Suprapubic skin (tissue), 4 donors: Measurements from ENCODE around the gene CRLF2.
"Not testable (repeated sequence)": the region's sequence is repeated elsewhere in the genome, so short reads cannot be mapped to it uniquely, and the experiment has no call there.

Source experiments
- POLR2A ChIP-seq, 2 donors: fragments of 450-650 bp; IDR thresholded peaks; one replicate each; pipeline ENCODE4 v1.6.1; 2017; ENCODE audit warnings: antibody characterized with exemption in 2 of 2, mild to moderate bottlenecking in 2 of 2, moderate library complexity in 2 of 2
- POLR2AphosphoS5 ChIP-seq, 3 donors: sonication (generic); formaldehyde crosslinking; IDR thresholded peaks; one replicate each; pipeline ENCODE4 v1.6.1; 2017; ENCODE audit warnings: antibody characterized with exemption in 3 of 3
- TF ChIP-seq, protein P1 (sequence below), 2 donors: fragments of 200-600 bp in 1 of 2; fragments of 450-650 bp in 1 of 2; sonication (generic) in 1 of 2; IDR thresholded peaks; one replicate each; pipeline ENCODE4 v1.5.1; 2016 to 2019; ENCODE audit warnings: antibody characterized with exemption in 2 of 2, mild to moderate bottlenecking in 1 of 2, moderate library complexity in 1 of 2

DNA sequence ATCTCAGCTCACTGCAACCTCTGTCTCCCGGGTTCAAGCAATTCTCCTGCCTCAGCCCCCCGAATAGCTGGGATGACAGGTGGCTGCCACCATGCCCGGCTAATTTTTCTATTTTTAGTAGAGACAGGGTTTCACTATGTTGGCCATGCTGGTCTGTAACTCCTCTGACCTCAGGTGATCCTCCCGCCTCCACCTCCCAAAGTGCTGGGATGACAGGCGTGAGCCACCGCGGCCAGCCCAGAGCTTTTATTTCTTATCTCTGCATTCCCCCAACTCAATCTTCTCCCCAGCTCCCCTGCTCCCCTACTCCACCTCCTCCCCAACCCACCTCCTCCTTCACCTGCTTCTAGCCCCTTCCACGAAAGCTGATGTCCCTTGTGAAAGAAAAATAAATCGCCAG lies 49.3 kb upstream of the CRLF2 start:
- TF ChIP-seq, protein P1, sequence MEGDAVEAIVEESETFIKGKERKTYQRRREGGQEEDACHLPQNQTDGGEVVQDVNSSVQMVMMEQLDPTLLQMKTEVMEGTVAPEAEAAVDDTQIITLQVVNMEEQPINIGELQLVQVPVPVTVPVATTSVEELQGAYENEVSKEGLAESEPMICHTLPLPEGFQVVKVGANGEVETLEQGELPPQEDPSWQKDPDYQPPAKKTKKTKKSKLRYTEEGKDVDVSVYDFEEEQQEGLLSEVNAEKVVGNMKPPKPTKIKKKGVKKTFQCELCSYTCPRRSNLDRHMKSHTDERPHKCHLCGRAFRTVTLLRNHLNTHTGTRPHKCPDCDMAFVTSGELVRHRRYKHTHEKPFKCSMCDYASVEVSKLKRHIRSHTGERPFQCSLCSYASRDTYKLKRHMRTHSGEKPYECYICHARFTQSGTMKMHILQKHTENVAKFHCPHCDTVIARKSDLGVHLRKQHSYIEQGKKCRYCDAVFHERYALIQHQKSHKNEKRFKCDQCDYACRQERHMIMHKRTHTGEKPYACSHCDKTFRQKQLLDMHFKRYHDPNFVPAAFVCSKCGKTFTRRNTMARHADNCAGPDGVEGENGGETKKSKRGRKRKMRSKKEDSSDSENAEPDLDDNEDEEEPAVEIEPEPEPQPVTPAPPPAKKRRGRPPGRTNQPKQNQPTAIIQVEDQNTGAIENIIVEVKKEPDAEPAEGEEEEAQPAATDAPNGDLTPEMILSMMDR (IDR thresholded peaks at IDR 0.05), result not testable (repeated sequence)
- not testable (repeated sequence) for TF ChIP-seq POLR2AphosphoS5, POLR2A (IDR thresholded peaks at IDR 0.05)
